Measurements from ENCODE around the gene KCND1.

KCND1 gene

DNA sequence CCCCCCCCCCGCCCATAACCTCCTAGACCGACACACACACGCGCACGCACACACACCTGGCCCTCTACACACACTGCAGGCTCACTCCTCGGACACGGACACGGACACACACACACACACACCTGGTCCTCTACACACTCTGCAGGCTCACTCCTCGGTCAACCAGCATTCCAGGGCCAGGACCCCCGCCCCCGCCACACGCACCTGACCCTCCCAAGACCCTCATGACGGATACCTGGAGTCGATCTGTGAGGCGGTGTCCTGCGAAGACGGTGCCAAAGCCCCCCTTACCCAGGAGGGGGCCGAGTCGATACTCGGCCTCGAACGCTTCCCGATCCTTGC, 53.4 kb downstream of the KCND1 start:
- Mint-ChIP-seq H3K27ac (peak overlapping the region; percentile 92), H3K27me3 (peaks cover 19% of the 10 kb centered on the region), H3K9me3 (no peaks in the 10 kb centered on the region), H3K4me3 (peak overlapping the region; percentile 88), H3K4me1 (ENCODE audit: low read depth) (peaks cover 65% of the 10 kb centered on the region), H3K36me3 (ENCODE audit: low read depth) (peaks cover 88% of the 10 kb centered on the region)
- no peak for DNase-seq

GRCh38 chrX:48917139-48918001, 54.3 kb downstream of the KCND1 start:
- Mint-ChIP-seq H3K27ac (peak overlapping the region; percentile 92), H3K36me3 (ENCODE audit: low read depth) (peaks cover 90% of the 10 kb centered on the region), H3K9me3 (no peaks in the 10 kb centered on the region), H3K4me1 (ENCODE audit: low read depth) (peaks cover 66% of the 10 kb centered on the region), H3K4me3 (peak overlapping the region; percentile 88), H3K27me3 (peaks cover 25% of the 10 kb centered on the region)
- DNase-seq, result peak; percentile 93

DNA sequence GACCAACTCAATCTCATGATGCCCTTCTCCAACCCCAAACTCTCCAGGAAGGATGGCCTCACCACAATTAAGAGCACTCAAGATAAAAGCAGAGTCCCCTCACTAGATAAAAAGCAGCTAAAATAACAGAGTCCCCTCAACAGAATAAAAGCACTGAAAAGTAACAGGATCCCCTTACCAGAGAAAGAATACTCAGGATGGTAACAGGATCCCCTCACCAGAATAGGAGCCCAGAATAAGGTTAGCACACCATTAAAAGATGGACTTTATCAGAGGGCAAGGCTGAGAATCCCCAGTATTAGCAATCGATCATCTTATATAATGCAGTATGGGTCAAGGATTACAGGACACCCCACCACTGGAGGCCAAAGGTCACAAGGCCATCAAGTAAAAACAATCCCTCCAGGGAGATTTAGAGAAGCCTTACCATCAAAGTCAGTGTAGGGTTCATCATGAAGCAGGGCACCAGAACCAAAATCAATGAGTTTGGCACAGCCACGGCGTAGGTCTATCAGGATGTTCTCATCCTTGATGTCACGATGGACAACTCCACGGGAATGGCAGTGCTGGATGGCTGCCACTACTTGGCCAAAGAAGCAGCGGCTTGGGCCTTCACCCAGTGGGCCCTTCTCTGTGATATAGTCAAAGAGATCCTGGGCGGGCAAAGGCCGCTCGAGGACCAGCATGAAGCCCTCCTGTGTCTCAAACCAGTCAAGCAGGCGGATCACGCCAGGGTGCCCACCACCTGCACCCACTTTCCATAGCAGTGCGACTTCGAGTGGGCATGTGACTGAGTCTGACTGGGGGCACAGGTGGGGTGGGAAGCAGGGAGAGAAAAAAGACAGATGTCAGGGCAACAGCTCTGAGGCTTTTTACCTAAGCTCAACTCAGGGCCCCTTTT, 56.8 kb downstream of the KCND1 start:
- Mint-ChIP-seq H3K36me3 (ENCODE audit: low read depth) (peaks cover 84% of the 10 kb centered on the region), H3K27me3 (peaks cover 40% of the 10 kb centered on the region), H3K4me3 (peak overlapping the region; percentile 88), H3K27ac (peak overlapping the region; percentile 92), H3K9me3 (no peaks in the 10 kb centered on the region), H3K4me1 (ENCODE audit: low read depth) (peaks cover 57% of the 10 kb centered on the region)
- no peak for DNase-seq

DNA sequence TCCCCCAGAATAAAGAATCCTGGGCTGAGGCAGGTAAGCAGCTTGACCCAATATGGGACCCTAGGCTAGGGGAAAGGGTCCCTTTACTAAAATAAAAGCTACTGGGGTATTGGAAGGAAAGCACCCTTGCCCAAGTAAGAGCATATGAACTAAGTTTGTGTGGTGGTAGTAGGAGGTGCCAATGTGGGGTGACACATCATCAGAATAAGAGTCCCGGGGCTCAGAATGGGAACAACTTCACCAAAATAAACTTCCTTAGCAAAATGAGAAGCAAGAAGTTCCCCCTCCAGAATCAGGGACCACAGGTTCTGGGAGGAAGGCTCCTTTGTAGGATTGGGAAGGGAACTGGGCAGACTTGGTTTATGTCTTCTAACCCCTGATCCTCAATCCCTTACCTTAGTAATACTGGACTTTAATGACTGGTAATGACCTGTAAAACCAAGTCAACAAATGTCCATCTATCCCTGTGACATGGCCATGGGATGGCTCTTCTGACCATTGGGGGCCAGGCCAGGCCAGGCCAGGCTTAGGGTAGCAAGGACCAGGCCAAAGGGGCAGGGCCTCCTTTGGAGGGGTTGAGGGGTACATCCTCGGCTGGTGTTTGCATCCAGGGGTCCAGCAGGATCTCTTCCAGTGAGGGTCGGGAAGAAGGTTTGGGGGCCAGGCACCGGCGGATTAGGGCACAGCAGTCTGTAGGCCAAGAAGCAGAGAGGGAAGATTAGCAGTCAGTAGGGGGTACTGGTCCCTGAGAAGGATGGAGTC, 57.9 kb downstream of the KCND1 start:
- Mint-ChIP-seq H3K27me3 (peaks cover 37% of the 10 kb centered on the region), H3K4me1 (ENCODE audit: low read depth) (peaks cover 50% of the 10 kb centered on the region), H3K27ac (peak overlapping the region; percentile 92), H3K36me3 (ENCODE audit: low read depth) (peaks cover 82% of the 10 kb centered on the region), H3K4me3 (peak overlapping the region; percentile 88), H3K9me3 (no peaks in the 10 kb centered on the region)
- no peak for DNase-seq

GRCh38 chrX:48911412-48912182, 60.0 kb downstream of the KCND1 start, which contains the start of gene SLC35A2:
Gene SLC35A2 (minus strand): TSS chrX:48911646. CDS start chrX:48911636, 10 bp downstream.
- peak; percentile 91 for DNase-seq
- peaks cover 44% of the 10 kb centered on the region for H3K4me1 Mint-ChIP-seq (ENCODE audit: low read depth)

More at GRCh38 chrX:48911412-48912182, 60.0 kb downstream of the KCND1 start, which contains the start of gene SLC35A2:
- Mint-ChIP-seq H3K36me3 (ENCODE audit: low read depth) (peaks cover 65% of the 10 kb centered on the region), H3K27ac (peak within 1 kb of the TSS; percentile 94), H3K4me3 (peak within 1 kb of the TSS; percentile 88), H3K9me3 (no peaks in the 10 kb centered on the region), H3K27me3 (peaks cover 27% of the 10 kb centered on the region)
